ENCODE results near the gene AKAP12.

Gene AKAP12

GRCh38 chr6:151339369-151339768, 99.6 kb downstream of the AKAP12 start:
- no peak for TF ChIP-seq REST (IDR thresholded peaks at IDR 0.05; ENCODE audit: low read depth)
- TF ChIP-seq TAF1 (IDR thresholded peaks at IDR 0.05; ENCODE audit: low read depth) = no peak
- TF ChIP-seq YY1 (IDR thresholded peaks at IDR 0.05; ENCODE audit: low read depth) = no peak
- no peak for TF ChIP-seq NFIC (IDR thresholded peaks at IDR 0.05)
- no peak for TF ChIP-seq EGR1 (IDR thresholded peaks at IDR 0.05)
- TF ChIP-seq TEAD4 (IDR thresholded peaks at IDR 0.05) = no peak
- no peak for TF ChIP-seq TCF12 (IDR thresholded peaks at IDR 0.05; ENCODE audit: low read depth)
- TF ChIP-seq MAX (IDR thresholded peaks at IDR 0.05) = no peak
- no peak for TF ChIP-seq USF1 (IDR thresholded peaks at IDR 0.05)
- TF ChIP-seq CEBPB (IDR thresholded peaks at IDR 0.05) = no peak

- TF ChIP-seq NFIC (IDR thresholded peaks at IDR 0.05) (no peak), USF1 (IDR thresholded peaks at IDR 0.05) (no peak)
Observed at GRCh38 chr6:151340219-151340978, 100.6 kb downstream of the AKAP12 start.

GRCh38 chr6:151341476-151342195, 101.9 kb downstream of the AKAP12 start:
- no peak for TF ChIP-seq TCF12 (IDR thresholded peaks at IDR 0.05; ENCODE audit: low read depth)
- TF ChIP-seq FOXM1 (IDR thresholded peaks at IDR 0.05; ENCODE audit: borderline replicate concordance, low read depth) = no peak
- TF ChIP-seq EP300 (IDR thresholded peaks at IDR 0.05; ENCODE audit: borderline replicate concordance) = no peak
- no peak for TF ChIP-seq RAD21 (IDR thresholded peaks at IDR 0.05; ENCODE audit: low read depth)
- TF ChIP-seq TAF1 (IDR thresholded peaks at IDR 0.05; ENCODE audit: low read depth) = no peak
- no peak for TF ChIP-seq CEBPB (IDR thresholded peaks at IDR 0.05)

GRCh38 chr6:151349651-151350270, 110.0 kb downstream of the AKAP12 start:
- TF ChIP-seq REST (IDR thresholded peaks at IDR 0.05; ENCODE audit: low read depth) = no peak
- TF ChIP-seq EGR1 (IDR thresholded peaks at IDR 0.05) = no peak
- TF ChIP-seq CREB1 (IDR thresholded peaks at IDR 0.05; ENCODE audit: low read depth) = no peak
- no peak for TF ChIP-seq TAF1 (IDR thresholded peaks at IDR 0.05; ENCODE audit: low read depth)
- TF ChIP-seq CEBPB (IDR thresholded peaks at IDR 0.05) = no peak
- no peak for TF ChIP-seq MAX (IDR thresholded peaks at IDR 0.05)
- TF ChIP-seq EP300 (IDR thresholded peaks at IDR 0.05; ENCODE audit: borderline replicate concordance) = no peak
- no peak for TF ChIP-seq TCF12 (IDR thresholded peaks at IDR 0.05; ENCODE audit: low read depth)
- TF ChIP-seq ZBTB7A (IDR thresholded peaks at IDR 0.05; ENCODE audit: low read depth) = no peak
- TF ChIP-seq TEAD4 (IDR thresholded peaks at IDR 0.05) = no peak
- TF ChIP-seq RAD21 (IDR thresholded peaks at IDR 0.05; ENCODE audit: low read depth) = no peak
- no peak for TF ChIP-seq YY1 (IDR thresholded peaks at IDR 0.05; ENCODE audit: low read depth)
- TF ChIP-seq NFIC (IDR thresholded peaks at IDR 0.05) = no peak
- no peak for TF ChIP-seq USF1 (IDR thresholded peaks at IDR 0.05)
- TF ChIP-seq FOXM1 (IDR thresholded peaks at IDR 0.05; ENCODE audit: borderline replicate concordance, low read depth) = no peak

- TF ChIP-seq REST (IDR thresholded peaks at IDR 0.05; ENCODE audit: low read depth) (no peak), EGR1 (IDR thresholded peaks at IDR 0.05) (no peak), MAX (IDR thresholded peaks at IDR 0.05) (no peak), YY1 (IDR thresholded peaks at IDR 0.05; ENCODE audit: low read depth) (no peak), CEBPB (IDR thresholded peaks at IDR 0.05) (no peak), NFIC (IDR thresholded peaks at IDR 0.05) (no peak), USF1 (IDR thresholded peaks at IDR 0.05) (no peak), RAD21 (IDR thresholded peaks at IDR 0.05; ENCODE audit: low read depth) (no peak), EP300 (IDR thresholded peaks at IDR 0.05; ENCODE audit: borderline replicate concordance) (no peak), ZBTB7A (IDR thresholded peaks at IDR 0.05; ENCODE audit: low read depth) (no peak)
Observed at GRCh38 chr6:151350442-151351145, 110.8 kb downstream of the AKAP12 start.
